Mammary epithelial cell (primary cell): ENCODE results near the gene KLHL42.

Experiments
- EZH2 ChIP-seq: IDR thresholded peaks from 2 replicates; pipeline ENCODE4 v1.6.1; 2012; ENCODE audit warnings: low read length, inconsistent platforms, borderline replicate concordance
- TF ChIP-seq, protein P1 (sequence below), 2 donors: IDR thresholded peaks in 1 of 2; conservative IDR thresholded peaks in 1 of 2; 2 replicates each; pipeline ENCODE4 v1.5.1; 2011 to 2012; ENCODE audit warnings: inconsistent platforms in 2 of 2, low read length in 2 of 2, mild to moderate bottlenecking in 2 of 2, control low read depth in 1 of 2, low read depth in 1 of 2; ENCODE audit not compliant: insufficient read depth in 1 of 2; ENCODE audit errors: extremely low read depth in 1 of 2

DNA sequence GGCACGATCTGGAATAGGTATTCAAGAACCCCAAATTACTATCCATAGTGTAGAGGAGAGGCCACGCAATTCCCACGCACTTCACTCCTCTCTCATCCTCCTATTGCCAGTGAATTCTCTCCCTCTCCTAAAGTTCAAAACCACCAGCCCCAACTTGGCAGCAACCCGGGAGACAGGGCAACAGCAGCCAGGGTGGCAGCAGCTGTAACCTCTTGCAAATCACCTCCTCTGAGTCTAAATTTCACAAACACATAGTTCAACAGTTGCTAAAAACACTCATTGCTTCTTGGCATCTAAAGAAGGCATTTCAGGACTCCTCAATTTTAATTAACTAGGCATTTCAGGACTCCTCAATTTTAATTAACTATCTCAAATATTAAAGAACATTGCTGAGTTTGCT, 37.7 kb downstream of the KLHL42 start:
- TF ChIP-seq, protein P1, sequence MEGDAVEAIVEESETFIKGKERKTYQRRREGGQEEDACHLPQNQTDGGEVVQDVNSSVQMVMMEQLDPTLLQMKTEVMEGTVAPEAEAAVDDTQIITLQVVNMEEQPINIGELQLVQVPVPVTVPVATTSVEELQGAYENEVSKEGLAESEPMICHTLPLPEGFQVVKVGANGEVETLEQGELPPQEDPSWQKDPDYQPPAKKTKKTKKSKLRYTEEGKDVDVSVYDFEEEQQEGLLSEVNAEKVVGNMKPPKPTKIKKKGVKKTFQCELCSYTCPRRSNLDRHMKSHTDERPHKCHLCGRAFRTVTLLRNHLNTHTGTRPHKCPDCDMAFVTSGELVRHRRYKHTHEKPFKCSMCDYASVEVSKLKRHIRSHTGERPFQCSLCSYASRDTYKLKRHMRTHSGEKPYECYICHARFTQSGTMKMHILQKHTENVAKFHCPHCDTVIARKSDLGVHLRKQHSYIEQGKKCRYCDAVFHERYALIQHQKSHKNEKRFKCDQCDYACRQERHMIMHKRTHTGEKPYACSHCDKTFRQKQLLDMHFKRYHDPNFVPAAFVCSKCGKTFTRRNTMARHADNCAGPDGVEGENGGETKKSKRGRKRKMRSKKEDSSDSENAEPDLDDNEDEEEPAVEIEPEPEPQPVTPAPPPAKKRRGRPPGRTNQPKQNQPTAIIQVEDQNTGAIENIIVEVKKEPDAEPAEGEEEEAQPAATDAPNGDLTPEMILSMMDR (conservative IDR thresholded peaks at IDR 0.05 in 1 of 2, IDR thresholded peaks at IDR 0.05 in 1 of 2; ENCODE audit: extremely low read depth in 1 of 2, insufficient read depth in 1 of 2, low read depth in 1 of 2, low read length in 2 of 2) = no peak
- TF ChIP-seq EZH2 = no peak
